ENCODE measurements around the gene KIF17.
"Not testable (repeated sequence)": the region's sequence is repeated elsewhere in the genome, so short reads cannot be mapped to it uniquely, and the experiment has no call there.

Gene KIF17

GRCh38 chr1:20686883-20687725 lies 30.7 kb downstream of the KIF17 start:
- DNase-seq (ENCODE audit: low read depth in 2 of 2), result no peak

GRCh38 chr1:20685741-20686140 lies 32.1 kb downstream of the KIF17 start:
- DNase-seq (ENCODE audit: low read depth in 2 of 2), result no peak

- no peak for DNase-seq (ENCODE audit: low read depth in 2 of 2)
Observed at GRCh38 chr1:20685099-20685662, 32.6 kb downstream of the KIF17 start.

- DNase-seq (ENCODE audit: low read depth in 2 of 2), result no peak
Observed at GRCh38 chr1:20684651-20685050, 33.2 kb downstream of the KIF17 start.

GRCh38 chr1:20684050-20684620 lies 33.7 kb downstream of the KIF17 start:
- DNase-seq (ENCODE audit: low read depth in 2 of 2), result no peak

- DNase-seq (ENCODE audit: low read depth in 2 of 2), result no peak
Observed at GRCh38 chr1:20683614-20684013, 34.2 kb downstream of the KIF17 start.

- DNase-seq (ENCODE audit: low read depth in 2 of 2), result no peak
Observed at GRCh38 chr1:20682571-20683236, 35.1 kb downstream of the KIF17 start.

- DNase-seq (ENCODE audit: low read depth in 2 of 2), result no peak
Observed at GRCh38 chr1:20681999-20682398, 35.8 kb downstream of the KIF17 start.

- no peak for DNase-seq (ENCODE audit: low read depth in 2 of 2)
Observed at GRCh38 chr1:20680269-20680668, 37.5 kb downstream of the KIF17 start.

- DNase-seq (ENCODE audit: low read depth in 2 of 2), result no peak
Observed at GRCh38 chr1:20678599-20678998, 39.2 kb downstream of the KIF17 start.

- not testable (repeated sequence) for DNase-seq (ENCODE audit: low read depth in 2 of 2)
Observed at GRCh38 chr1:20673626-20674025, 44.2 kb downstream of the KIF17 start.

GRCh38 chr1:20672265-20672632 lies 45.6 kb downstream of the KIF17 start:
- no peak for DNase-seq (ENCODE audit: low read depth in 2 of 2)

GRCh38 chr1:20670936-20671335 lies 46.9 kb downstream of the KIF17 start:
- no peak for DNase-seq (ENCODE audit: low read depth in 2 of 2)

- no peak for DNase-seq (ENCODE audit: low read depth in 2 of 2)
Observed at GRCh38 chr1:20668581-20668980, 49.2 kb downstream of the KIF17 start.

GRCh38 chr1:20666804-20667203 lies 51.0 kb downstream of the KIF17 start:
- no peak for DNase-seq (ENCODE audit: low read depth in 2 of 2)

- DNase-seq (ENCODE audit: low read depth in 2 of 2), result no peak
Observed at GRCh38 chr1:20666146-20666545, 51.7 kb downstream of the KIF17 start.

- no peak for DNase-seq (ENCODE audit: low read depth in 2 of 2)
Observed at GRCh38 chr1:20665726-20666125, 52.1 kb downstream of the KIF17 start.

- no peak for DNase-seq (ENCODE audit: low read depth in 2 of 2)
Observed at GRCh38 chr1:20663969-20664715, 53.7 kb downstream of the KIF17 start.

- DNase-seq (ENCODE audit: low read depth in 2 of 2), result no peak
Observed at GRCh38 chr1:20663365-20663764, 54.4 kb downstream of the KIF17 start.

GRCh38 chr1:20662110-20662475 lies 55.7 kb downstream of the KIF17 start:
- no peak for DNase-seq (ENCODE audit: low read depth in 2 of 2)

- peak; percentile 84 to 86 for DNase-seq (ENCODE audit: low read depth in 2 of 2)
Observed at GRCh38 chr1:20661207-20662109, 56.3 kb downstream of the KIF17 start, which contains the start of gene DDOST. DDOST (minus strand) TSS chr1:20661369; CDS start chr1:20661350, 19 bp downstream.

Measured in stimulated activated CD8-positive, alpha-beta memory T cell treated with anti-CD3 and anti-CD28 coated beads, Interleukin-2, amount 100 ng/mL, for 1 hour (primary cell).